ENCODE results near the gene BTBD10. TPM values are rescaled to one million over a fixed set of nuclear protein-coding genes. Genes with fewer than 3 reads are reported as not detected.

Gene BTBD10
- total and polyA plus RNA-seq, 4 donors, result 3.7 to 12.7 (median 8.8) TPM

- WGBS, result 97% methylated on average over 6 of the region's 6 CpGs
- DNase-seq (ENCODE audit: low spot score), result no peak
- no peak overlapping the region for H3K27ac ChIP-seq (ENCODE audit: low read depth in 1 of 2, low read length in 2 of 2)
- H3K9ac ChIP-seq (ENCODE audit: low read depth in 1 of 2, low read length in 2 of 2), result no peak overlapping the region
- peaks cover 10 to 78% (median 74%) of the 10 kb centered on the region in 4 donors for H3K36me3 ChIP-seq (ENCODE audit: control insufficient read depth in 4 of 4, insufficient read depth in 3 of 4, low read depth in 1 of 4, low read length in 3 of 4)
- H3K27me3 ChIP-seq (ENCODE audit: control insufficient read depth in 4 of 4, insufficient read depth in 4 of 4, low read length in 3 of 4), result no peaks in the 10 kb centered on the region
- H3K4me1 ChIP-seq (ENCODE audit: control insufficient read depth in 4 of 4, insufficient read depth in 4 of 4, low read length in 3 of 4), result no peaks in the 10 kb centered on the region
- TF ChIP-seq HNF4A (conservative IDR thresholded peaks at IDR 0.05), result no peak
- TF ChIP-seq FOXA1 (IDR thresholded peaks at IDR 0.05), result no peak
- TF ChIP-seq JUND (IDR thresholded peaks at IDR 0.05), result no peak
- no peak for TF ChIP-seq CTCF (IDR thresholded peaks at IDR 0.05; ENCODE audit: low read depth, low read length, missing input control)
- TF ChIP-seq, protein P1, sequence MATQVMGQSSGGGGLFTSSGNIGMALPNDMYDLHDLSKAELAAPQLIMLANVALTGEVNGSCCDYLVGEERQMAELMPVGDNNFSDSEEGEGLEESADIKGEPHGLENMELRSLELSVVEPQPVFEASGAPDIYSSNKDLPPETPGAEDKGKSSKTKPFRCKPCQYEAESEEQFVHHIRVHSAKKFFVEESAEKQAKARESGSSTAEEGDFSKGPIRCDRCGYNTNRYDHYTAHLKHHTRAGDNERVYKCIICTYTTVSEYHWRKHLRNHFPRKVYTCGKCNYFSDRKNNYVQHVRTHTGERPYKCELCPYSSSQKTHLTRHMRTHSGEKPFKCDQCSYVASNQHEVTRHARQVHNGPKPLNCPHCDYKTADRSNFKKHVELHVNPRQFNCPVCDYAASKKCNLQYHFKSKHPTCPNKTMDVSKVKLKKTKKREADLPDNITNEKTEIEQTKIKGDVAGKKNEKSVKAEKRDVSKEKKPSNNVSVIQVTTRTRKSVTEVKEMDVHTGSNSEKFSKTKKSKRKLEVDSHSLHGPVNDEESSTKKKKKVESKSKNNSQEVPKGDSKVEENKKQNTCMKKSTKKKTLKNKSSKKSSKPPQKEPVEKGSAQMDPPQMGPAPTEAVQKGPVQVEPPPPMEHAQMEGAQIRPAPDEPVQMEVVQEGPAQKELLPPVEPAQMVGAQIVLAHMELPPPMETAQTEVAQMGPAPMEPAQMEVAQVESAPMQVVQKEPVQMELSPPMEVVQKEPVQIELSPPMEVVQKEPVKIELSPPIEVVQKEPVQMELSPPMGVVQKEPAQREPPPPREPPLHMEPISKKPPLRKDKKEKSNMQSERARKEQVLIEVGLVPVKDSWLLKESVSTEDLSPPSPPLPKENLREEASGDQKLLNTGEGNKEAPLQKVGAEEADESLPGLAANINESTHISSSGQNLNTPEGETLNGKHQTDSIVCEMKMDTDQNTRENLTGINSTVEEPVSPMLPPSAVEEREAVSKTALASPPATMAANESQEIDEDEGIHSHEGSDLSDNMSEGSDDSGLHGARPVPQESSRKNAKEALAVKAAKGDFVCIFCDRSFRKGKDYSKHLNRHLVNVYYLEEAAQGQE (IDR thresholded peaks at IDR 0.05), result no peak
- TF ChIP-seq SP1 (IDR thresholded peaks at IDR 0.05), result no peak
- TF ChIP-seq GABPA (IDR thresholded peaks at IDR 0.05 in 1 of 2, conservative IDR thresholded peaks at IDR 0.05 in 1 of 2), result no peak
- no peak for TF ChIP-seq HNF4G (IDR thresholded peaks at IDR 0.05)
- TF ChIP-seq FOXA2 (IDR thresholded peaks at IDR 0.05), result no peak
- TF ChIP-seq, protein P2, sequence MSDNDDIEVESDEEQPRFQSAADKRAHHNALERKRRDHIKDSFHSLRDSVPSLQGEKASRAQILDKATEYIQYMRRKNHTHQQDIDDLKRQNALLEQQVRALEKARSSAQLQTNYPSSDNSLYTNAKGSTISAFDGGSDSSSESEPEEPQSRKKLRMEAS (IDR thresholded peaks at IDR 0.05), result no peak
- no peak for TF ChIP-seq TAF1 (conservative IDR thresholded peaks at IDR 0.05)
- no peaks in the 10 kb centered on the region for H3K9me3 ChIP-seq (ENCODE audit: control insufficient read depth in 4 of 4, low read length in 3 of 4)
- H3K4me3 ChIP-seq (ENCODE audit: low read depth in 1 of 3, low read length in 3 of 3), result no peak overlapping the region
Measured at GRCh38 chr11:13358596-13359270, 104.3 kb downstream of the BTBD10 start.

- no peaks in the 10 kb centered on the region for H3K9me3 ChIP-seq (ENCODE audit: control insufficient read depth in 4 of 4, low read length in 3 of 4)
- H3K36me3 ChIP-seq (ENCODE audit: control insufficient read depth in 4 of 4, insufficient read depth in 3 of 4, low read depth in 1 of 4, low read length in 3 of 4), result peaks cover 10 to 75% (median 69%) of the 10 kb centered on the region in 4 donors
- H3K4me1 ChIP-seq (ENCODE audit: control insufficient read depth in 4 of 4, insufficient read depth in 4 of 4, low read length in 3 of 4), result no peaks in the 10 kb centered on the region
- no peak for TF ChIP-seq RXRA (IDR thresholded peaks at IDR 0.05)
- no peak for TF ChIP-seq ATF3 (IDR thresholded peaks at IDR 0.05)
- TF ChIP-seq HNF4A (conservative IDR thresholded peaks at IDR 0.05), result no peak
- TF ChIP-seq JUND (IDR thresholded peaks at IDR 0.05), result no peak
- no peak for TF ChIP-seq RAD21 (IDR thresholded peaks at IDR 0.05)
- no peak for TF ChIP-seq FOXA1 (IDR thresholded peaks at IDR 0.05)
- no peak for TF ChIP-seq EGR1 (IDR thresholded peaks at IDR 0.05; ENCODE audit: low read depth in 2 of 2)
- no peak for TF ChIP-seq GABPA (IDR thresholded peaks at IDR 0.05 in 1 of 2, conservative IDR thresholded peaks at IDR 0.05 in 1 of 2)
- TF ChIP-seq FOXA2 (IDR thresholded peaks at IDR 0.05), result no peak
- no peak for TF ChIP-seq HNF4G (IDR thresholded peaks at IDR 0.05)
- TF ChIP-seq TAF1 (conservative IDR thresholded peaks at IDR 0.05), result no peak
- no peak for TF ChIP-seq NR2F2 (IDR thresholded peaks at IDR 0.05)
- H3K27ac ChIP-seq (ENCODE audit: low read depth in 1 of 2, low read length in 2 of 2), result no peak overlapping the region
- no peak overlapping the region for H3K9ac ChIP-seq (ENCODE audit: low read depth in 1 of 2, low read length in 2 of 2)
- no peak overlapping the region for H3K4me3 ChIP-seq (ENCODE audit: low read depth in 1 of 3, low read length in 3 of 3)
- no peaks in the 10 kb centered on the region for H3K27me3 ChIP-seq (ENCODE audit: control insufficient read depth in 4 of 4, insufficient read depth in 4 of 4, low read length in 3 of 4)
- 96% methylated on average over 9 of the region's 9 CpGs for WGBS
- no peak for DNase-seq (ENCODE audit: low spot score)
Measured at GRCh38 chr11:13357232-13357631, 105.8 kb downstream of the BTBD10 start.
